ENCODE data around the gene IFITM2.
"Not testable (repeated sequence)": the region's sequence is repeated elsewhere in the genome, so short reads cannot be mapped to it uniquely, and the experiment has no call there.

The IFITM2 gene

DNA sequence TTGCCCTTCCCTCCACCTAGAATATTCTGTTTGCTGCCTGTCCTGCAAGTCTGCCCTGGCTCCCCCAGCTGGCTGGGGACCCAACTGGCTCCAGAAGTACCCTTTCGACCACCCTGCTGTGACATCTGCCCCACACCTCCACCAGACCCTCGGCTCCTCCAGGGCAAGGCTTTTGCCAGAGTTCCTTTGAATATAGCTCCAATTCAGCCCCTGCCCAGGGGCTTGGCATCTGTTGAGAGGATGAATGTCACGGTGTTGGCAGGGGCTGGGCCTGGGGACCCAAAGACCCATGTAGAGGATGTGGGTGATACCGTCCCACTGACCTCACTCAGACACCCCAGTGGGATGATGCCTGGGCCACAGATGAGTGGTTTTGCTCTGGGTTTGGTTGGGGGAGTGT is 25.4 kb upstream of the IFITM2 start:
- DNase-seq: no peak

DNA sequence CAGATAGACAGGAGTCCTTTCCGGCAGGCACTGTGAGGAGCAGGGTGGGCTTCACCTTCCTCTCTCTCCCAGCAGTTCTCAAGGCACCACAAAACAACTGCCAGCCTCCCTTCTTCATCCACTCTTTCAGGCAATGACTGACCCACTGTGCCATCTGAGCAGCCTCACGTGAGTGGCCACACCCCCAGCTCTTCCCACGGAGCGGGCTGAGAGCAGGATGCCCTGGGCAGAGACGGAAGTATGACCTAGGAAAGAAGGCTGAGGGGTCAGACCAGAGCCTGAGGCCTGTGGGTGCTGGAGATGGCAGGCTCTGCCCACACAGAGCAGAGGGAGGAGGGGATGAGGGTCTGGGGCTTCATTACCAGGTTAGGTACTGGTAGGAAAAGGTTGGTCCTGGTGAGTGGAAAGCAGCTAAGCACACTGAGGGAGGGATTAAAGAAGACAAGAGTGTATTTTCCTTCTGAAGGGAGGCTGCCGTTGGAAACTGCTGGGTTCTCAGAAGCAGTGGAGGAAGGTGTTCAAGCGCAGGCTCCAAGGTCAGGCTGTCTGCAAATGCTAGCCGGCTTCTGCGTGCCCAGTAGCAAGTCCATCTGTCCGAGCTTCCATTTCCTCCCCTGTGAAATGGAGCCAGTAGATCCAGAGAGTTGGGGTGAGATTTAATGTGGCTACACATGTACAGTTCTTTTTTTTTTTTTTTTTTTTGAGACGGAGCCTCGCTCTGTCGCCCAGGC is 24.8 kb upstream of the IFITM2 start:
- DNase-seq: no peak

DNA sequence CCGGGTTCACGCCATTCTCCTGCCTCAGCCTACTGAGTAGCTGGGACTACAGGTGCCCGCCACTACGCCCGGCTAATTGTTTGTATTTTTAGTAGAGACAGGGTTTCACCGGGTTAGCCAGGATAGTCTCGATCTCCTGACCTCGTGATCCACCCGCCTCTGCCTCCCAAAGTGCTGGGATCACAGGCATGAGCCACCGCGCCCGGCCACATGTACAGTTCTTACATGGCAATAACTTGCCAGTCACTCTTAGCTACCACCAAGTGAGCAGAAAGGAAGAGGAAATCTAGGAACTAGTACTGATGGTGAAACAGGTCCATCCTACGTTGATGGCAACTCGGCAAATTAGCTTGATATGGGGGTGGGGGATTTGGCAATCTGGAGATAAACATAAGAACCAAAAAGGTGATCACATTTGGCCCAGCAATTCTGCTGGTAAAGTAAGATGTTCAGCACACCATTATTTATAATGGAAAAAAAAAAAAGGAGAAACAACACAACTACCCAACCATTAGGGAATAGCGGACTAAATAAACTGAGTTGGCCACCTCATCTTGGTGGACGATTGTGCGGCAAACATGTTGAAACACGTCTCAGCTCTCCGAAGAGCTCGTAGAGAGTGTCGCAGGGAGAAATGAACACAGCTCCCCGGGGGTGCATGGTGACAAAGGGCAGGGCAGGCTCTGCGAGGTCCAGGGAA is 24.1 kb upstream of the IFITM2 start:
- no peak for DNase-seq

DNA sequence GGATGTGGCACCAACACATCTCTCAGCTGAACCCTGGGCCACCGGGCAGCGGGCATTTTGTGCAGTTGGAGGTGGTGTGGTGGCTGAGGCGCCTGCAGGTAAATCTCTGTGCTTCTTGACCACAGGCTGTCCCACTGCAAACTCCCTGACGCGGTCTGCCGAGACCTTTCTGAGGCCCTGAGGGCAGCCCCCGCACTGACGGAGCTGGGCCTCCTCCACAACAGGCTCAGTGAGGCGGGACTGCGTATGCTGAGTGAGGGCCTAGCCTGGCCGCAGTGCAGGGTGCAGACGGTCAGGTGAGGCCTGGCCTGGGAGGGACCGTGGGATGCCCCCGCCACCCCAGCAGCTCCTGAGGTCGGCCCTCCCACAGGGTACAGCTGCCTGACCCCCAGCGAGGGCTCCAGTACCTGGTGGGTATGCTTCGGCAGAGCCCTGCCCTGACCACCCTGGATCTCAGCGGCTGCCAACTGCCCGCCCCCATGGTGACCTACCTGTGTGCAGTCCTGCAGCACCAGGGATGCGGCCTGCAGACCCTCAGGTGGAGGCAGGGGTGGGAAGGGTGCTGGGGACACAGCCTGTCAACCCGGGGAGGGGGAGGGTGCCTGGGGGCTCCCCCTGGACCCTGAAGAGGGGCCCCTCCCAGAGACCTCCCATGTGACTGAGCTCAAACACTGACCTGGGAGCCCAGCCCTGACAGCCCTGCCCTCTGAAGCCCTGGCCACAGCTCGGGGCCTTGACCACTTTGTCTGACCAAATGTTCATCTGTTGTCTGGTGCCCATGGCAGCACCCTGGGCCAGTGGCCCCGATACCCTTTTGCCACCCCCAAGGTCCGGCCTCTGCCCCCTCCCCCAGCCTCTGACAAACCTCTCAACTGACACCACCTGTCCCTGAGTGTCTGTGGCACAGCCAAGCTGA is 23.3 kb upstream of the IFITM2 start:
- no peak for DNase-seq

DNA sequence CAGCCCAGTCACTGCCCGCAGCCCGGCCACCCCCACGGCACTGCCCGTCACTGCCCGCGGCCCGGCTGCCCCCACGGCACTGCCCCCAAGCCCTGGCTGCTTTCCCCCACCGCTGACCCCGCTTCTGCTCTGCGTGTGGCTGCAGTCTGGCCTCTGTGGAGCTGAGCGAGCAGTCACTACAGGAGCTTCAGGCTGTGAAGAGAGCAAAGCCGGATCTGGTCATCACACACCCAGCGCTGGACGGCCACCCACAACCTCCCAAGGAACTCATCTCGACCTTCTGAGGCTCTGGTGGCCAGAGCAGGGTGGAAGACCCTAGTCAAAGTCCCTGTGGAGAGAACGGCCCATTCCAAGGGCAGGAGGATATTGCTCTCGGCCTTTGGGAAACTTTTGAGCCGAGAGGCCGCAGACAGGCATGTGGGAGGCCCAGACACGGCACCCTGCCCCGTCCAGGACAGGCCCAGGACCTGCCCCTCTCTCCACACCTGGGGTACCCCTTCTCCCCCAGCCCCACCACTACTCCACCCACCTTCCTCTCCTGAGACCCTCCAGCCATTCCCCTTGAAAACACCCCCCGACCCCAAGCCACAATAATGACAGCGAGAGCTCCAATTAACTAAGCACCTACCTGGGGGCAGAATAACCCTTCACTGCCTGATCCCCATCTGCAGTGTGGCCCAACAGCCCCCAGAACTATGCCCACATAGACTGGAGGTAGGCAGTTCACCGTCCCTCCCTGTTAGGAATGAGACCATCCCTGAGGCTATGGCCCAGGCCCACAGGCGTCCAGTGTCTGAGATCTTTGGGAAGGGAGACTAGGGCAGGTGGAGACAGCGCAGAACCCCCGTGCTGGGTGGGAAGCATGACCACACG is 22.4 kb upstream of the IFITM2 start:
- no peak for DNase-seq

DNA sequence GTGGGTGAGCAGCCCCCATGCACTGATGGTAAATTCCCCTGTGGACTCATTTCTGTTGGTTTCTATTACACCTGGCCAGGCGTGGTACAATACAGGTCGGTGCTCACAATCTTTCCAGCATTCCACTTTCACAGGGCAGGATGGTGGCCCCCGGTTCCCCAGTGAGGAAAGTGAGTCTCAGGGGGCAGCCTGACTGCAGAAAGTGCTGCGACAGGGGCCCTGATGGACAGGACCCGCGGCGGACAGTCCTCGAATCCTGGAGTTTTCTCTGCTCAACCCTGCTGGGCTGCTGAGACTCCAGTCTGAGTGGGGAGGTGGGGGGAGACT is 21.8 kb upstream of the IFITM2 start:
- DNase-seq: no peak

DNA sequence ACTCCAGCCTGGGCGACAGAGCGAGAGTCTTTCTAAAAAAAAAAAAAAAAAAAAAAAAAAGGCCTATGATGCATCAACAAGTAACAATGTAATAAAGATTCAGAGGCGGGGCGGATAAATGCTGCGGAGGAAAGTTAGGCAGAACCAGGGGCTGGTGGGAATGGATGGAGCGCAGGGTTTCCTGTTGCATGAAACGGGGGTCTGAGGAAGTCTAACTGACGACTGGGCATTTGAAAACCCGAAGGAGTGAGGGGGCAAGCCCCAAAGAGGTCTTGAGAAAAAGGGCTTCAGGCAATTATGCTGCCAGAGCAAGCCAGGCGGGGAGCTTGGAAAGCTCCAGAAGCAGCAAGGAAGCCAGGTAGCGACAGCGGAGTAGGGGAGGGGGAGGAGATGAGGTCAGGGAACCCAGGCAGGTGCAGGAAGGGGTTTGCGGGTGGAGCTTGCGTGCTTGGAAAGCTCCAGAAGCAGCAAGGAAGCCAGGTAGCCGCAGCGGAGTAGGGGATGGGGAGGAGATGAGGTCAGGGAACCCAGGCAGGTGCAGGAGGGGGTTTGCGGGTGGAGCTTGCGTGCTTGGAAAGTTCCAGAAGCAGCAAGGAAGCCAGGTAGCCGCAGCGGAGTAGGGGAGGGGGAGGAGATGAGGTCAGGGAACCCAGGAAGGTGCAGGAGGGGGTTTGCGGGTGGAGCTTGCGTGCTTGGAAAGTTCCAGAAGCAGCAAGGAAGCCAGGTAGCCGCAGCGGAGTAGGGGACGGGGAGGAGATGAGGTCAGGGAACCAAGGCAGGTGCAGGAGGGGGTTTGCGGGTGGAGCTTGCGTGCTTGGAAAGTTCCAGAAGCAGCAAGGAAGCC is 20.4 kb upstream of the IFITM2 start:
- DNase-seq: not testable (repeated sequence)

DNA sequence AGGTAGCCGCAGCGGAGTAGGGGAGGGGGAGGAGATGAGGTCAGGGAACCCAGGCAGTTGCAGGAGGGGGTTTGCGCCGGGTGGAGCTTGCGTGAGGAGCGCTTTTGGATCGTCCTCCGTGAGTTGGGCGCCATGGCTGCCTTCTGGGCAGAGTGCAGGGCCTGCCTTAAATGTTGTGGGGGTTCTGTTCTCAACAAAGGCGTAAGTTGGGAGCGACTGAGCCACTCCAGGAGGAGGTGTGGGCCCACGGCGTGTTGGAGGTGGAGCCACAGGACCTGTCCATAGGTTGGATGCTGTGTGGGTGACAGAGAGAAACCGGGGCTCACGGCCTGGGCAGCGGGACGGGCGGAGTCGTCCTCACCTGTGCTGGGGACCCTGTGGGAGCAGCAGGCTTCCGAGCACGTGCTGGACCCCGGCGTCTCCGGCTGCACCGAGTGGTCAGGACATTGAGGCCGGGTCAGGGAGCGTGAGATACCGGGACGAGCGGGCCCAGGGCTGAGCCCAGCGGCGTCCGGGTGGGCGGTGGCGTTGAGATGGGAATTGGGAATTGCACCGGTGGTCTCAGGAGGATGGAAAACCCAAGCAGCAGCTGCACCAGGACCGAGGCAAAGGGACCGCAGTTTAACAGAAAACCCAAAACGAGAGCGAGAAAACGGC is 19.7 kb upstream of the IFITM2 start:
- no peak for DNase-seq

DNA sequence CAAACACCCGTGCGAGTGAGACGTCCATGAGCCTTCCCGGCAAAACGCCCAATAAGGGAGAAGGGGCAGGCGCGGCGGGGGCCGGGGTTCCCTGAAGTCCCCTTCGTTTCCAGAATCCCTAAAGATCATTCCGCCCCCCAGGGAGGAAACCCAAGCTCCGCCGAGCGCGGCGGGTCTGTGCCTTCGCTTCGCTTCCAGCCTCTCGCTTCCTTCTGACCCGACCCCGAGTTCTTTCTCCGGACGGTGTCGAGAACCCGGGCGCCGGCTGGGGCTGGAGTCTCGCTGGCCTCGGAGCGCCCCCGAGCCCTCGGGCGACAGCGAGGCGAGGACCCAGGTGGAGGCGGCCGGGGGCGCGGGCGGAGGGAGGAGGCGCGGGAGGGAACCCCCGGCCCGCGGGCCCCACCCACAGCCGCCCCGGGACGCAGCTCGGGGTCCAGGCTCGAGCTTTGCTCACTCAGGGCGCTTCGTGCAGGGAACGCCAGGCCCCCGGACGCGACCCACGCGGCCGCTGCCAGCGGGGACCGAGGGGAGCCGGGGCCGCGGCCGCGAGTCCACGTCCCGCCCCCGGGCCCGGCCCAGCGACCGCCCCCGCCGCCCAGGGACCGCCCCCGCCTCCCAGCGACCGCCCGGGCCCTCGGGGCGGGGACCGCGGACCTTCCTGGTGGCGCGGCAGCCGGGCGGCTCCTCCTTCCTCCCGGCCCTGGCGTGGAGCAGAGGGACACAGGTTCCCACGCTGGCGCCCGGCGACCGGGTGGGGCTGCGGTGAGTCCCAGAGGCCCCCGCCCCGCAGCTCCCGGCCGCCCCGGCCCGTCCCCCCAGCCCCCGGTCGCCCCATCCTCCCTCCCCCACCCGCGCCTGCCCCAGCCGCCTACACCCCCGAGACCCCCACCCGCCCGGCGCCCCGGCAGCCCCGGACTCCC is 18.9 kb upstream of the IFITM2 start, which contains the start of gene PGGHG:
Gene PGGHG (plus strand): TSS at position 649 of the 920 bp plus-strand sequence. CDS start 691 bp downstream, outside the sequence.
- no peak for DNase-seq

DNA sequence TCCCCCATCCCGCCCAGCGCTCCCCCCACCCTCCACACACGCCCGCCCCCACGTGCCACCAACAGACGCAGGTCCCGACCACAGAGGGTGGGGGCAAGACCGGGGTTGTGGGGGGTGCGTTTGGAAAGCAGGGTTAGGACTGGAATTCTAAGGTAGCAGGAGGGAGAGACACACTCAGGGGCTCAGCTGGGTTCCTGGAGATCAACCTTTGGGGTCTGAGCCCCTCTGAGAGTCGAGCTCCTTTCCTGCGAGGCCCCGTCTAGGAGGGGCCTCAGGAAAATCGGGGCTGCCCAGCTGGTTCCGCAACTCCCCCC is 18.3 kb upstream of the IFITM2 start:
- no peak for DNase-seq

DNA sequence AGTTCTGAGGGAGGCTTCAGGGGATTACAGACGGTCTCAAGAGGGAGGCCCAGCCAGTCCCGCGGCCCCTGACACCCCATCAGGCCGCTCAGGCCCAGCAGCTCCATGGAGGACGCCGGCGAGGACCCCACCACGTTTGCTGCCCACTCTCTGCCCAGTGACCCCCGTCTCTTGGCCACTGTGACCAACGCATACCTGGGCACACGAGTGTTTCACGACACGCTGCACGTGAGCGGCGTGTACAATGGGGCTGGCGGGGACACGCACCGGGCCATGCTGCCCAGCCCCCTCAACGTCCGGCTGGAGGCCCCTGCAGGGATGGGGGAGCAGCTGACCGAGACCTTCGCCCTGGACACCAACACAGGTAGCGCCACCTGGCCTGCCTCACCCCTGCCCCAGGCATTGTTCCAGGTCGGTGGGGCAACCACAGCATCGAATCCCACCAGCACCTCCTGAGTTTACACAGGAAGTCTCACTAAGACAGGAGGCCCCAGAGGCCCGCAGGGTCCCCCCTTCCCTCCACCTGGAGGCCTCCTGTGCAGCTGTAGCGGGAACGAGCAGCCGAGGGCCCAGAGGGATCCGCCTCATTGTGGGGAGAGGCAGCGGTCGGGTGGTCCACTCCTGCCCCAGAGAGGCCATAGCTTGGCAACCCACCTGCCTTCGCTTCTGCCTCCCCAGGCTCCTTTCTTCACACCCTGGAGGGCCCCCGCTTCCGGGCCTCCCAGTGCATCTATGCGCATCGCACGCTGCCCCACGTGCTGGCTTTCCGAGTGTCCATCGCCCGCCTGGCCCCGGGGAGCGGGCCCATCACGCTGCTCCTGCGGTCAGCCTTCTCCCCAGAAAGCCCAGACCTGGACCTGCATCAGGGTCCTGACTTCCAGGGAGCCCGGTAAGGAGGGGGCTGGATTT is 17.6 kb upstream of the IFITM2 start:
- no peak for DNase-seq

DNA sequence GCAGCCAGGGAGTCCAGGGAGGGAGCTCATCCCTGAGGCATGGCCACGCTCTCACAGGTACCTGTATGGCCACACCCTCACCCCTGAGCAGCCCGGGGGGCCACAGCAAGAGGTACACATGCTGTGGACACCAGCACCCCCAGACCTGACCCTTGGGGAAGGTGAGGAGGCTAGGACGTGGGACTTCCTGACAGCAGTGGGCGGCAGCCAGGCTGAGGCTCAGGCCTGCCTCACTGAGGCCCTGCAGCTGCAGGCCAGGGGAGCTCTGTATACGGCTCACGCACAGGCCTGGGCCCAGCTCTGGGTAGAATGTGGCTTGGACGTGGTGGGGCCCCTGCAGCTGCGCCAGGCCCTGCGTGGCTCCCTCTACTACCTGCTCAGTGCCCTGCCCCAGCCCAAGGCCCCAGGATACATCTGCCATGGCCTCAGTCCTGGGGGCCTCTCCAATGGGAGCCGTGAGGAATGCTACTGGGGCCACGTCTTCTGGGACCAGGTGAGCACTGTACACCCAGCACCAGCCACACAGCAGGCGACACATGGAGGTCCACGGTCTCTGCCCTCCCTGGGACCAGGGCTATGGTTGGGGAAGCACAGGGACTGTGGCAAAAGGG is 16.9 kb upstream of the IFITM2 start:
- DNase-seq: no peak

DNA sequence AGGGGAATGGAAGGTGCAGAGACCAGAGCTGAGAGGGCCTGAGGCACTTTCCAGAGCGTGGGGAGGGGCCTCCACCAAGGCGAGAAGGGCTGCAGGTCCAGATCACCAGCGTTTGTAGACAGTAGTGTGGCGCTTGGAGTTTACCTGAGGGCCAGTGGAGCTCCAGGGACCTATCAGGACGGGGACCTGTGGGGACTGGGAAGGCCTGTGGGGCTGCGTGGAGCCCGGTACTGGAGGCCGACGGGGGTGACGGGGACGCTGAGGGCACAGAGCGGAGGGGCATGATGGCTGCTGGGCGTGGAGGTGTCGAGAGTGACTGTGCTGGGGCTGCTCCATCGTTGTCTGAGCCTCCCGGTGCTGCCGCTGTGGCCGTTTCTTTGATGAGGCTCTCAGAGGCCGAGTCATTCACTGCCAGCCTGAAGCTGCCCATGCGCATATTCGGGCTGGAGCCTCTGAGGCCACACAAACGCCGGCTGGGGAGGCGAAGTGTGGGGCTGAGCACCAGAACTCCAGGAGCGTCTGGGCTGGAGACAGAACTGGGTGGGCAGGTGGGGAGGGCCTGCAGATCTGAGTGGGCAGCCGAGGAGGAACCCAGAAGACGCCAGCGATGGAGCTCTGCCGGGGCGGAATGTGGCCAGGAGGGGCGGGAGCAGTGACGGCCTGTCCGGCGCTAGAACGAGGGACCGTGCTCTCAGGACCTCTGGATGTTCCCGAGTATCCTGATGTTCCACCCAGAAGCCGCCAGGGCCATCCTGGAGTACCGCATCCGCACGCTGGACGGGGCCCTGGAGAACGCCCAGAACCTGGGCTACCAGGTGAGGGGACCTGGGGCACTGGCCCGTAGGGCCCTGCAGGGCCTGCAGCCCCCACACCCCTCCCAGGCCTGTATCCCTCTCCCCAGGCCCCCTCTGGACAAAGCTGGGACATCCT is 16.1 kb upstream of the IFITM2 start:
- no peak for DNase-seq

DNA sequence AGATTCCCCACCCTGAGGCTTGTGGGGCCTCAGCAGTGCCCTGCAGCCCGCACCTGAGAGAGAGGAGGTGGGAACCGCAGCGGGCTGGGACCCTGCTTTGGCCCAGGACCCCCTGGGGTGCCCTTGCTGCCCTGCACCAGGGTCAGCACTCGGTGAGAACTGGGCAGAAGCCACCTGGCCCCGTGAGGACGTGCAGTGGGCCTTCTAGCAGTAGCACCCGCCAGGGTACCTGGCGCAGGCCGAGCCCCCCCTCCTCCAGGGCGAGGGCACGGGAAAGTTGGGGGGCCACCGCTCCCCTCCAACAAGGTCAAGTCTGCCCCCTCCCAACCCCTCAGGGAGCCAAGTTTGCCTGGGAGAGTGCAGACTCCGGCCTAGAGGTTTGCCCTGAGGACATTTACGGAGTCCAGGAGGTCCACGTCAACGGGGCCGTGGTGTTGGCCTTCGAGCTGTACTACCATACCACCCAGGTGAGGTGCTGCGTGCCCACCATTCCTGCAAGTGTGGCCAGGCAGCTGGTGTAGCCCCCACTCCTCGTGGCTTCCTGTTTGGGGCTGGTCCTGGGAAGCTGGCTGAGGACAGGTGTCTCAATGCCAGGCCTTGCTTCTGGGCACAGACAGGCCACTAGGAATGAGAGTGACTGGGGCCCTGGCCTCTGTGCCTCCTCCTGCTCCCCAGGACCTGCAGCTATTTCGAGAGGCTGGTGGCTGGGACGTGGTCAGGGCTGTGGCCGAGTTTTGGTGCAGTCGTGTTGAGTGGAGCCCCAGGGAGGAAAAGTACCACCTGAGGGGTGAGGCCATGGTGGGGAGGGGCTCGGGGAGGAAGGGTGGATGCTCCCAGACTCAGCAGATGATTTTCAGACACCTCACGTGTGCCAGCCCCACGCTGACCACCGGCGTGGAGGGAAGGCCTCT is 15.2 kb upstream of the IFITM2 start:
- no peak for DNase-seq

DNA sequence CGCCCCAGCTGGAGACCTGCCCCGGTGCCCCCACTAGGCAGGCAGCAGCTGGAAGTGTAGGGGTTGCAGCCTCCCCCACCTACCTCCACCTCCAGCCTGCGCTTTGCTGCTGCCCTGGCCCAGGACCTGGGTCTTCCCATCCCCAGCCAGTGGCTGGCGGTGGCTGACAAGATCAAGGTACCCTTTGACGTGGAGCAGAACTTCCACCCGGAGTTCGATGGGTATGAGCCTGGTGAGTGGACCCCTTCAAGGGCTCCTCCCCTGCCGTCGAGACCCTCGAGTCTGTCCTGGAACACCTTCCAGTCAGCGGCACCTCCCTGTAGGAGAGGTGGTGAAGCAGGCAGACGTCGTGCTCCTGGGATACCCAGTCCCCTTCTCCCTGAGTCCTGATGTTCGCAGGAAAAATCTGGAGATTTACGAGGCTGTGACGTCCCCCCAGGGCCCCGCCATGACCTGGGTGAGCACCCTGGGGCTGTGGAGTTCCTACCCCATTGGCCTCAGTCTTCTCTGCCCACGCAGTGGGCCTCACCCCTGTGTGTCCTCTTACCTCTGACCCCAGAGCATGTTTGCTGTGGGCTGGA is 14.3 kb upstream of the IFITM2 start:
- no peak for DNase-seq

Data from kidney glomerular epithelial cell (primary cell).